H4 (cell line): ENCODE measurements around the gene C1QTNF6. TPM values are rescaled to one million over a fixed set of nuclear protein-coding genes. Genes with fewer than 3 reads are reported as not detected.
"Not testable (repeated sequence)": the region's sequence is repeated elsewhere in the genome, so short reads cannot be mapped to it uniquely, and the experiment has no call there.

Experiments used
- DNase-seq: peaks from one replicate; pipeline ENCODE4 v3.0.0-alpha.2; 2015; ENCODE audit warnings: low spot score
- total RNA-seq: library from RNA; depleted of rRNA; stranded (reverse); fragments of >200 nt; shearing (Covaris generic); gene quantifications from 2 replicates; pipeline ENCODE4 v1.2.3, GENCODE V29; 2014

The C1QTNF6 gene
- total RNA-seq, 1 experiment from 2014 or later = 4.9 TPM

DNA sequence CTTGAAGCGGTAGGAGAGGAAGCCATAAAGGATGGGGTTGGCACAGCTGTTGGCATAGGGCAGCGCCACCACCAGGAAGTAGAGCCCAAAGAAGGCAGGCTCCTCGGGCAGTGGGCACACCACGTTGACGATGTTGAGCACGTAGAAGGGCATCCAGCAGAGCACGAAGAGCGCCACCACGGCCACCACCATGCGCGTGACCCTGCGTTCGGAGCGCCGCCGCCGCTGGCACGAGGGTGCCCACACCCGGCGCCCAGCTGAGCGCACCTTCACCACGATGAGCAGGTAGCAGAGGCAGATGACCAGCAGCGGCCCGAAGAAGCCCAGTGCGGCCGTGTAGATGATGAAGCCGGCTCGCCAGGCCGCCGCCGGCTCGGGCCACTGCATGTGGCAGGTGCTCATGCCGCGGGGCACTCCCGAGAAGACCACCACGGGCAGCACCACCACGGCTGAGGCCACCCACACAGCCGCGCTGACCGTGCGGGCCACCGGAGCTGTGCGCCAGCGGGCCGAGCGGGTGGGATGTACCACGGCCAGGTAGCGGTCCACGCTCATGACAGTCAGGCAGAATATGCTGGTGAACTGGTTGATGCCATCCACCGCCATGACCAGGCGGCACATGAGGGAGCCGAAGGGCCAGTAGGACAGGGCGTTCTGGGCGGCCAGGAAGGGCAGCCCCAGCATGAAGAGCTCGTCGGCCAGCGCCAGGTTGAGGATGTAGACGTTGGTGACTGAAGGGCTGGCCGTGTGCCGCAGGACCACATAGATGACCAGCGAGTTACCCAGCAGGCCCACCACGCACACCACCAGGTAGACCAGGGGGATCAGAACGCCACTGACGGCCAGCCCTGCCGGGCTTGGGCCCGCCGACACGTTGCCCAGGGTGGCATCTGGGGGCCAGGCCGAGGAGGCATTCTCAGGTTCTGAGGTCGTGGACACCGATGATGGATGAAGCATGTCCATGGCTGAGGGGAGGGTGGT, 19.1 kb upstream of the C1QTNF6 start:
- DNase-seq = no peak

DNA sequence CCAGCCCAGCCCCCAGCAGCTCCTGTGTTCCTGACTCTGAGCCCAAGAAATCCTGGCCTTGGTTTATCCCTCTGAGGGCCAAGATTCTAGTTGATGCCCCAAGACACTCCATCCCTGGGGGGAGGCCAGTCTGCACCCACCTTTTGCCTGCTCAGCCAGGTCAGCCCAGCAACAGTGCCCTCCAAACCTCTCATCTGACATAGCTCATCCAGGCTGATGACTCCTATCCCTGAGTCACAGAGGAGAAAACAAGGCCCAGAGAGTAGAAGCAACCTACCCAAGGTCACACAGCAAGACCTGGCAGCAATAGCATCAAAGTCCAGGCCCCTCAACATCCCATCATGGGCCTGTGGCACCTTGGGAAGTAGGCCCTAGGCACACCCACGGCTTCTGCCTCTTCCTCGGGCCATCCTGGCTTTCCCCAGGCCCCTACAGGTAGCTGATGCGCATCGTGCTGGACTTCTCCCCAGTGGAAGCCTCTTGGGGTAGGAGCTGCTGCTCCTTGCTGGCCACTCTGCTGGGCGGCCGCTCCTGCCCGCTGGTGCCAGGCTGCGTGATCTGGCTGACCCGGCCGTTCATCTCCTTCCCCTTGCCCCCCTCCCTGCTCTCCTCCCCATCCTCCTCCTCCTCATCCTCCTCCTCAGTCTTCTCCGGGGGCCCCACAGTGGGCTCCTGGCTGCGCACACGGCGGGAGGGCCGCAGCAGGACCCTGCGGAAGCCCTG, 18.2 kb upstream of the C1QTNF6 start:
- no peak for DNase-seq

DNA sequence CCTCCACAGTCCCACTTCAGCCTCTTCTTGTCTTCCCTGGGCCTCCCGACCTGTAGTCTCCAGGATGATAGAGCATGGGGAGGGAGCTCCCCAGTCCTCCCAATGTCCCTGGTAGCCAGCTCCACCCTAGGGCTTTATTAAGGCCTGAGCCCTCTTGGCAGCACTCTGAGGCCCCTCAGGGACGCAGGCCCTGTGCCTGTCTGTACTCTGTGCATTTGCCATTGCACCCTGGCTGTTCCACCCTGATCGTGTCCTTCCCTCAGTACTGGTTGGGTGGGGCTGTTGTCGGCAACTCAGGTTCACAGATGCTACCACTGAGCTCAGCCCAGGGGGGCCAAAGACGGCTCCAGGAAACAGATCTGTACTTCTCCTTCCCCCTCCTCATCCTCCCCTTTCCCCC, 17.0 kb upstream of the C1QTNF6 start:
- DNase-seq = no peak

DNA sequence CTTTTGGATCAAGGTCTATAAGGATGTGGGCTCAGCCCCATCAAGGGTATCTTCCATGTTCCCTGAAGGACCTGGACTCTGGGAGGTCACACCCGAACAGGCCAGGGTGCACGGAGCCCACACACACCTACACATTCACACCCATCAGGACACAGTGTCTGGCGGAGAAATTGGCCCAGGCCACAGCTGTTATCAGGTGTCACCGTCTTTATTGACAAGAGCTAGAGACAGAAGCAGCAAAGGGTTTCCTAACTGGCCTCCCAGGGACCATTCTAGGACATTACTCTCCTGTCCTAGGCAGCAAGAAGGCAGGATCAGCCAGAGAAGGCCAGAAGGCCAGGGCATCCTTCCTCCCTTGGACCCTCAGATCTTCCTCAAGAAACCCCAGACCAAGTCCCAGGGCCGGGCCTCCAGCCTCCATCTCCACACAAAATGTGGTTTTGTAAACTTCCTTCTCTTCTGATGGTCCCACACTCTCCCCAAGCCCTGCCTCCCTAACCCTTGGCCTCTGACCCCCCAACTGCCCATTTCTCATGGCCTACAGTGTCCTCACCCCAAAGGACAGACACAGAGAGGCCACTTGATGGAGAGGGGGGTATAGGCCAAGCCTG, 16.1 kb upstream of the C1QTNF6 start:
- no peak for DNase-seq

DNA sequence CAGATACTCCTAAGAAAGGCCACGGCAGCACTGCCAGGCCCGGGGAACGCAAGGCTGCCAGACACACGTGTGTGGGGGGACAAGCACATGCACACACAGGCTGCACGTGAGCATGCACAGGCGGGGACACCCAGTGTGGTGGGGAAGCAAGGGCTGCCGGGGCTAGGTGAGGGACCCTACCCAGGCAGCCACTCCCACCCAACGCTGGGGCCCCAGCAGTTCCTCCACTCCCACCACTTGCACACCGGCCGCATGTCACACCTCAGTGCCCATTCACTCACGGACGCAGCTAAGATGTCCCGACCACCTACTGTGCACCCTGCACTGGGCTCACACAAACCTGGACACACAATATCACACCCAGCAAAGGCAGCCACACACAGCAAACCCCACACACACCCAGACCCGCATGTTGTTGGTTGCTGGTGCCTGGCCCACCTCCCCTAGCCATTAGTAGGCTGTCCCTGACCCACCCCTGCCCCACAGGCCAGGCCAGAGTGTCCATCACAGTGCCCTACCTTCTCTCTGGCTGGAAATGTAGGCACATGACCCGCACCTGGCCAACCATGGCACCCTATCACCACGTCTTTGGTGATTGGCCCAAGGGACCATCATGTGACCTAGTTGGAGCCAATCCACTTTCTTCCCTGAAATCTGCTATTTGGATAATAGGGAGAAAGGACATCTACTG, 15.5 kb upstream of the C1QTNF6 start:
- DNase-seq = no peak

DNA sequence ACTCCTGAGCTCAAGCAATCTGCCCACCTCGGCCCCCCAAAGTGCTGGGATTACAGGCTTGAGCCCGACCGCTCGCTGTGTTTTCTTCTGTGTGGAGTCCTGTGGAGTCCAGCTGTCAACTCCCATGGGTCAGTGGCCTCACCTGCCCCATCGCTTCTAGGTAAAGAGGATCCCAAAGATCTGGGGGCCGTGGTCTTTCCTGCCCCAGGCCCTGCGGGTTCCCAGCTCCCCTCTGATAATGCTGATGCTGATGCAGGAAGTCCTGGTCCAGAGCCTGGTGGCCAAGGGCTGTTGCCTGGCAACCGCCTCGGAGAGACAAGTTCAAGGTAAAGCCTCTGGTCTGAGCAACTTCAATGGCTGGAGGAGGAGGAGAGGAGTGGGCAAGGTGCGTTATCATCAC, 14.7 kb upstream of the C1QTNF6 start:
- no peak for DNase-seq

DNA sequence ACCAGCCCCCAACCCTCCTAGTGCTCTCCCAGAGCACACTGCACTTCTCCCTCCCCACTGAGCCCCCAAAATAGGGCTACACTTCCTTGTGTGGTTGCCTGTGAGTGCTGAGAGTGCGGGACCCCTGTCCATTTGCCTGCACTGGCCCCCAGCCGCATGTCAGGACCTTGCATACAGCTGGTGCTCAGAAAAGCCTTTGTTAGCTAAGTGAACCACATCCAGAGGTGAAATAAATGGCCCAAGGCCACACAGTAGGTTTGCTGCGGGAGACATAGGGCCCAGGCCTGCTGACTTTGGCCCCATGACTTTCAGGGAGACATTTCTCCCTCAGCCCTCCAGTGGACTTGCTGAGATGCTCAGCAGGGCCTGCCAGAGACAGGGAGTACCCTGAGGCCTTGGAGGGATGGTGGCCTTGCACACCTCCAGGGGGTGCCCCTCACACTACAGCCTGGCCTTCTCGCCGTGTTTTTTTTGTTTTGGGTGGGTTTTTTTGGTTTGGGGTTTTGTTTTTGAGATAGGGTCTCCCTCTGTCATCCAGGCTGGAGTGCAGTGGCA, 14.0 kb upstream of the C1QTNF6 start:
- no peak for DNase-seq

DNA sequence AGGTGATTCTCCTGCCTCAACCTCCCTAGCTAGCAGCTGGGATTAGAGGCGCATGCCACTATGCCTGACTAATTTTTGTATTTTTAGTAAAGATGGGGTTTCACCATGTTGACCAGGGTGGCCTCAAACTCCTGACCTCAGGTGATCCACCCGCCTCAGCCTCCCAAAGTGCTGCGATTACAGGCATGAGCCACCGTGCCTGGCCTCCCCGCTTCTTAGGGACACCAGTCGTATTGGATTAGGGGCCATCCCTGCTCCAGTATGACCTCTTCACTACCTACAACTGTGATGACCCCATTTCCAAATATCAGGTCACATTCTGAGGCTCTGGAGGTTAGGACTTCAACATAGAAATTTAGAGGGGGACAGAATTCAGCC, 13.4 kb upstream of the C1QTNF6 start:
- not testable (repeated sequence) for DNase-seq

DNA sequence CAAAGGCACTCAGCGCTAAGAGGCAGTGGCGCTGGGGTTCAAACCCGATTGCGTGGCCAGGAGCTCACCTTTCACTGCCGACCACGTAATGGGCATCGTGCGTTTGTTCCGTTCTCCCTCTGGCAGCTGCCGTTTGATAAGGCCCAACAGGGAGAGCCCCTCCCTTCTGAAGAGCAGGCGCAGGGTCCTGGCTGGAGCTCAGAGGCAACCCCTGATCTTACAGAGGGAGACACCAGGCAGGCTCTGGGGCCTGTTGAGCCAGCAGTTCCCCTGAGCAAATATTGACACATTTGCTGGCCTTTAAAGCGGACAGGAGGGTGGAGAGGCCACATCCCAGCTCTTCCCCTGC, 11.7 kb upstream of the C1QTNF6 start:
- no peak for DNase-seq

DNA sequence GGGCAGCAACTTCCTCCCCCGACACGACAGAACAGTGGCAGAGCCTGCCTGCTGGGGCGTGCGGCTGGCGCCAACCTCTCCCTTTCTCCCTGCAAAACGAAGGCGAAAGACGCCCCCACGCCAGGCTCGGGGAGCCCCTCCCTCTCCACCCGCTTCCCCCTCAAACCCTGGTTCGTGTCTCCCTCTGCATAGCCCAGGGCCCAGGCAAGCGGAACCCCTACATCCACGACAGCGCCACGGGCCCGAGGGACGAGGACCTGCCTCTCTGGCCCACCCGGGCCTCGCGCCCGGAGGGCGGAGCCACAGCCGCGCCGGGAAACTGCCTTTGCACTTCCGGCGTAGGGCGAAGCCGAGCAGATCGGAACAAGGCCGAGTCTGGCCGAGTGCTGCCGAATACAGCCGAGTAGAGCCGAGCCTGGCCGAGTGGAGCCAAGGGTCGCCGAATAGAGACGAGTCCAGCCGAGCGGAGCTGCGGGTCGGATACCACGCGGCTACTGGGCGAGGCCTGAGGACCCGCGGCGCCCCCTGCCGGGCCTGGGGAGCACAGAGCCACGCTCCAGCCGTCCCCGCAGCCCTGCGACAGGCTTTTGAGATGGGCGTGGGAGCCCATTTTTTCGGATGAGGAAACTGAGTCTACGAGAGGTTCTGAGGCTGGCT, 11.2 kb upstream of the C1QTNF6 start:
- peak; percentile 94 for DNase-seq

DNA sequence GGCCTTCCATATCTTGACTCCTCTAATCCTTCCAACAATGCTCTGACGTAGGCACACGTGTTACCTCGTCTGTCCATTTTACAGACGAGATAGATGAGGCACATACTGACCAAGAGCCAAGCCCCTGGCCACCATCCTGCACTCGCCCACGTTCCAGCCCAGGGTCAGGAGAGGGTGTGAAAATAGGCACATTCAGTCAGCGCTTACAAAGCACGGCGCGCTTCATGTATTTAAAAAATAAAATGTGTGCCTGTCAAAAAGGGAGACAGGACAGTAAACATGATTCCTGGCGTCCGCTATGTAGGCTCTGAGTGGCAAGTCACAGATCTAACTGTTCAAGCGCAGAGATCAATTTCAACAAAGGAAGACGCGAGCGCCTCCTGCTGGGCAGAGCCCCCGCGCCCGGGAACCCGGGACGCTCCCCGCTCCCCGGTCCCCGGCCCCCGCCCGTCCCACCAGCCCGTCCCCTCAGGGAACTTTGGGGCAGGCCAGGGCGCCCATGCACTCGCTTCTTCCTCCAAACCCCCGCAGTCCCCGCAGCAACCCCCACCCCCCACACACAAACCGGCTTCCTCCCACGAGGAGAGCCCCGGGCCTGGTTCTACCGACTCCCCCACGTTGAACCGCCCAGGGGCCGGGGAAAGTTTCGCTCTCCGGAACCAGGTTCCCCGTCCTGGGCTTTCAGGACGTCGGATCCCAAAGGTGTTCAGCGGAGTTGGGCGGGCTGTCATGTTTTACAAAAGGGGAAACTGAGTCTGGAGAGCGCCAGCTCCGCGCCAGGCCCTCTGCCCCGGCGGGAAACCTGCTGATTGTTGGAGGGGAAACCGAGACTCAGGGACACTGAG, 10.4 kb upstream of the C1QTNF6 start:
- DNase-seq = peak; percentile 48

DNA sequence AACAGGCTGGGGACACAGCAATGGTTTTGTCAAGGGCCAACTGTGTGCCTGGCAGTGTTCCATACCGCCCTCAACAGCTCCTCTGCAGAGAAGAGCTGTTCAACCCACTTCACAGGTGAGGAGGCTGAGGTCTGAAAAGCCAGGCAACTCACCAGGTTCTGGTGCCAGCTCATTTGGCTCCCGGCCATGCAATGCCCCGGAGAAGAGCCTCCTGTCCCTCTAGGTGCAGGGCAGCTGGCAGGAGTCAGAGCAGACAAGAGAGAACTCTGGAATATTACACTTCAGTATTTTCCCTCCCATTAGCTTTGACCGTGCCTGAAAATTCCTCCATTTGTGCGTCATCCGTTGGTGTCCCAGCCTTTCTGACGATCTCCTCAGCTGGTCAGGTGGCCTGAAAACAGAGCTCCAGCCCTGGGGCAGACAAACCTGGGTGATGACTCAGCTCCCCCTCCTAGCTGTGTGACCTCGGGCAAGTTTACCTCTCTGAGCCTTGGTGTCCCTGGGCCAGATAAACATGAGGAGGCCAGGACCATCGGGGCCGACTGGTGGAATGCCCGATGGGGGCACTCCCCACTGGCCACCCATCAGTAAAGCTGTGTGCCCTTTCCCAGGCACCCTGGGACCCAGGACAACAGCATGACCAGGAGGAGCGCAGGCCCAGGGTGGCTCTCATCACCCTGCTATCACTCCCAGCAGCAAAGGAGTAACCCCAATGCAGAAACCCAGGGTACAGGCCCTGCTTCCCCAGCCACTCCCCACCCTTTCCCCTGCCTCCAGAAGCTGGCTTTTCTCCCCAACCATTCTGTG, 9.6 kb upstream of the C1QTNF6 start:
- peak; percentile 74 for DNase-seq

DNA sequence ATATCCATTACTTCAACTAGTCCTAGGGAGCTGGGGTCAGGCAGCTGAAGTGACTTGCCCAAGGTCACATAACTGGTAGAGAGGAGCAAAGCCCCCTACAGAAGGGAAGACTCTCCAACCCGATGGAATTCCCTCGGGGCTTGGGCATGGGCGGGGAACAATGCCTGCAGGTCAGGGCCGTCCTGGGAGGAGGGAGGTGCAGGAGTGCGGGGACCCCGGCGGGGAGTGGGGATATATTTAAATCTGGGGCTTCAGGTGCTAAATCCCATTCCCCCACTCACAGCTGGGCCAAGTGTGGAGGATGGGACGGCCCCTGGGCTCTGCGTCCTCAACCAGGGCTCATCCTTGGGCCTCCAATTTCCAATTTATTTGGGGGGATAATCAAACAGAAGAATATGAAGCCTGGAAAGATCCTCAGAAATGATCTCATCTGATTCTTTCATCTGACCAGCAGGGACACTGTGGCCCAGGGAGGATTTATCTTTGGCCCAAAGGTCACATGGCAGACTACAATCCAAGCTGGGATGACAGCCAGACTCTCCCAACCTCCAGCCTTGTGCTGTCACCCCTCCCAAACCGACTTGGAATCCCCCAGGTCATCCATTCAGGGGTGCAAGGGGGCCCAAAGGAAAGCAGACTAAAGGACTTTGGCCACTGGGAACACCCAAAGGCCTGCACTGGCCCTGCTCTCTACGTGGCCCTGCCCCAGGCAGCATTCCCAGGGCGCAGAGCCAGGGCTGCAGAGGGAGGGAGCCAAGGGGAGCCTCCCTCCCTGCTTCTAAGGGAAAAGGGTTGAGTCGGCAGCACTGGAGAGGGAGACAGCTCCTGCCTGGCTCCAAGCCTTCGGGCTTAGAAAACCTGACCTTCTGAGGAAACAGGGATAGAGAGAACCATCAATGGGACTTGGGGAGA, 8.7 kb upstream of the C1QTNF6 start:
- peak; percentile 65 for DNase-seq

DNA sequence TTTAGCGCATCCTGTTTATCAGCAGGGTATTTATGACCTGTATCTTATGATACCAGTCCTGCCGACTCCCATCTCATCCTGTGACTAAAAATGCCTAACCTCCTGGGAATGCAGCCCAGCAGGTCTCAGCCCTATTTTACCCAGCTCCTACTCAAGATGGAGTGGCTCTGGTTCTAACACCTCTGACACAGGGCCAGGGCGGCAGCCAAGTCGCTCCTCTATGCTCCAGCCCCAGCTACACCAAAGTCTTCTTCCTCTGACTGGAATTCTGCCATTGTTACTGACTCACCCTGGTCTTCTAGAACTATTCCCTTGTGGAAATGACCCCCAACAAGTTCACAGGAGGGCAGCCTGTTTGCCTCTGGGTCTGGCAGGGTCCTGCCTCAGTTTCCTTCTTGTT, 7.9 kb upstream of the C1QTNF6 start:
- no peak for DNase-seq

DNA sequence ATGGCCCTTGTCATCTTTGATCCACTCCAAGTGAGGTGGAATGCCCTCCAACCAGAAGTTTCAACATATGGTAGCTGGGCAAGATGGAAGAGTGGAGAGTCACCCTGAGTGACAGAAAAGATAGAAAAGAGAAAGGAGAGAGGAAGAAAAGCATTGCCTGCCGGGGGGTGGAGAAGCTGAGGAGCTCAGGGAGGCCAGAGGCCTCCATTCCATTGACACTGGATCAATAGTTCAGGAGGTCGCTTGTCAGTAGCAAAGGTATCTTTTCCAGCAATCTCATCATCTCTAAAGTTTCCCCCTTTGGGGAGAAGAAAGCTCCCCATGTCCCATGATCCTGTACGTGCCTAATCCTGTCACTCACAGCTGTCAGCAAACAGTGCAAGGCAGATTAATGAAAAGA, 6.7 kb upstream of the C1QTNF6 start:
- DNase-seq = no peak

DNA sequence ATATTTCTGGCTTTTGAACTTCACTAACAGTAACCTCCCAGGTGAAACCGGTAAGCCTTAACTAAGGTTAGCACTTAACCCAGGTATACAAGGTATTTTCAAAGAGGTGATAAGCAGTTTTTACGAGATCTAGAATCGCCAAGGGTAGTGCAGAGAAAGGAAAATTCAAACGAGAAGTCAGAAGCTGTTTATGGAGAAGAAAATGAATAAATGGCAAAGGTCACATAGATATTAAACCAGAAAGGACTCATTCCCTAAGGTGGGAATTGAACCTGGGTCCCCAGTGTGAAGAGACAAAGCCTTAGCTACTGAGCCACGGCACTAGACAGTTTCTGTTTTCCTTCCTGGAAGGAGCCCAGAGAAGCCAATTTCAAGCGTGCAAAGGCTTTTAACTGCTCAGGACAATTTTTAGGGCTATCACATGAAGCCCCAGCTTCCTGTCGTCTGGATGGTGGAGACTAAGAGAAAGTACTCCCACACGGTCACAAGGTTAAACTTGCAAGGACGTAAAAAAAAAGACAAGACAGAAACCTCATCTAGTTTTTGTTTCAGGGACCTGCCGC, 5.7 kb upstream of the C1QTNF6 start:
- no peak for DNase-seq

DNA sequence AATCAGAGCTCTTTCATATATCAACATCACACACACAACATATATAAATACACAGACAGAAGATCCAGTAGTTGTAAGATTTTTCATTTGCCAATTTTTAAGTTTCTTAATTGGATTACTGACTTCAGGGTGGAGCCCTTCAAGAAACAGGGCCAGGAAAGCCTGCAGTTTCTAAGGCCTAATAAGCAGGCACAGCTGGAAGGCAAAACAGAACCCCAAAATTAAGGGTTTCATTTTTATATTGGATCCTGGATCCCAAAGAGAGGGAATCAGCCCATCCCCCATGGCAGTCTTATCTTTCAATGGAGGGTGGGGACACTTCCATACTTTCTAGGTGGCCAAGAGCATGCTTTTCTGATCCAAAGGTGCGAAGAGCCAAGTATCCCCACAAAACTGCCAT, 4.7 kb upstream of the C1QTNF6 start:
- DNase-seq = no peak

DNA sequence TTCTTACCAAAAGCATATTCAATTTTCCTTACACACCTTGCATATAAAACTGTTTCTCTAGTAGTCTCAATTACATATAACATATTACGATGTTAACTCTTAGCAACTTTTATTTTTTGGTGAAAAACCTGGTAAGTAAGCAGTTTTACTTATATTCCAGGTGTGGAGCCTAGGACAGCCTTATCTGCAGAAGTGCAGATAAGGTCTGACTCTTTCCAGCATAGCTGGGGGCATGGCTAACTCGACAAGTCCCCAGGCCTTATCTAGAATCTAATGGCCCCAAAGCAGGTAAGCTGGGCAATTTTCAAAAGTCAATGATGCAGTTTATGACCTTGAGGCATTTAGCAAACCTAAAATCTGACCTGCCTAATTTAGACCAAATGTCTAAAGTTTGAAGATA, 4.2 kb upstream of the C1QTNF6 start:
- DNase-seq = no peak
